A549 (cell line): ENCODE results near the gene CELF5.

Experiments
- HDAC2 ChIP-seq: fragments of 200-600 bp; sonication (generic); IDR thresholded peaks from 2 replicates; pipeline ENCODE4 v1.6.1; 2016
- POLR2A ChIP-seq: IDR thresholded peaks from 2 replicates; pipeline ENCODE4 v1.6.1; 2012; ENCODE audit warnings: mild to moderate bottlenecking, low read length

DNA sequence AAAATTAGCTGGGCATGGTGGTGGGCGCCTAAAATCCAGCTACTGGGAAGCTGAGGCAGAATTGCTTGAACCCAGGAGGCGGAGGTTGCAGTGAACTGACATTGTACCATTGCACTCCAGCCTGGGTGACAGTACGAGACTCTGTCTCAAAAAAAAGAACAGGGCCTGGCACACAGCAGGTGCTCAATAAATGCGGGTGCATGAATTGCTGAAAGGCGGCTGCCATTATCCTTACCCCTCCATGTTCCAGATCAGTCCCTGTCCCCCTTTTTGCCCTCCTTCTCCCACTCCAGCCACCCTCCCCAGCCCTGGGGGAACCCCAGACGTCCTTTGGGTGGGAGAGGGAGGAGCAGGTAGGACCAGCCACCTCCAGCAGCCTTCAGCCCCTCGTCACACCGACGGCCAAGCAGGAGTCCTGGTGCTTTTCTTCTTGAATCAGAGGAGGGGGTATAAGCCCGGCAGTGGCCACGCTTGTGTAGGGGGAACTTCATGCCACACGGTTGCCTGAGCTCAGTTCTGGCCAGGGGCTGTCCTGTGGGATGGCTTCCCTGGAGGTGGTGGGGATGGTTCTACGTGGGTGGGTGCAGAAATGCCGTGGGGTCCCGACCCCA lies 121.5 kb downstream of the CELF5 start:
- TF ChIP-seq HDAC2 (no peak), POLR2A (no peak)
